H9 (cell line): ENCODE data around the gene SNRPA1. TPM values are rescaled to one million over a fixed set of nuclear protein-coding genes. Genes with fewer than 3 reads are reported as not detected.
A peak's percentile ranks its signal among the peaks of the same experiment; 100 is the strongest.

Experiments
- DNase-seq: peaks from one replicate; pipeline ENCODE4 v3.0.0-alpha.2; 2017
- H2AFZ ChIP-seq: one replicate; pipeline ENCODE4 v1.6.1; 2013; ENCODE audit warnings: mild to moderate bottlenecking, low read length, control low read depth, moderate library complexity
- H2AK5ac ChIP-seq: 2 replicates; pipeline ENCODE4 v1.6.1; 2013; ENCODE audit warnings: low read length, control low read depth, mixed read lengths; ENCODE audit not compliant: insufficient read length
- H2BK120ac ChIP-seq: one replicate; pipeline ENCODE4 v1.6.1; 2013; ENCODE audit warnings: low read depth, mild to moderate bottlenecking, low read length, control low read depth, inconsistent platforms; ENCODE audit not compliant: poor library complexity, severe bottlenecking
- H2BK12ac ChIP-seq: 2 replicates; pipeline ENCODE4 v1.6.1; 2013; ENCODE audit warnings: low read length, control low read depth, mixed read lengths, low read depth; ENCODE audit not compliant: insufficient read length
- H2BK15ac ChIP-seq: 2 replicates; pipeline ENCODE4 v1.6.1; 2013; ENCODE audit warnings: low read depth, low read length, control low read depth
- H2BK20ac ChIP-seq: one replicate; pipeline ENCODE4 v1.6.1; 2013; ENCODE audit warnings: low read depth, mild to moderate bottlenecking, low read length, control low read depth, inconsistent platforms; ENCODE audit not compliant: poor library complexity, severe bottlenecking
- H2BK5ac ChIP-seq: 2 replicates; pipeline ENCODE4 v1.6.1; 2013; ENCODE audit warnings: low read length, control low read depth, mixed read lengths; ENCODE audit not compliant: insufficient read length
- H3K14ac ChIP-seq: 2 replicates; pipeline ENCODE4 v1.6.1; 2013; ENCODE audit warnings: low read length, control low read depth; ENCODE audit not compliant: insufficient read depth
- H3K18ac ChIP-seq: 2 replicates; pipeline ENCODE4 v1.6.1; 2013; ENCODE audit warnings: low read depth, mild to moderate bottlenecking, mixed read lengths, low read length, control low read depth; ENCODE audit not compliant: insufficient read length
- H3K23ac ChIP-seq: 2 replicates; pipeline ENCODE4 v1.6.1; 2013; ENCODE audit warnings: low read length, control low read depth, mixed read lengths, low read depth; ENCODE audit not compliant: insufficient read length
- H3K23me2 ChIP-seq: 2 replicates; pipeline ENCODE4 v1.6.1; 2013; ENCODE audit warnings: low read depth, mild to moderate bottlenecking, mixed read lengths, low read length, control low read depth; ENCODE audit not compliant: insufficient read length, poor library complexity, severe bottlenecking
- H3K27ac ChIP-seq: 2 replicates; pipeline ENCODE4 v1.5.1; 2013; ENCODE audit warnings: low read length, control low read depth, mixed read lengths, low read depth; ENCODE audit not compliant: insufficient read length
- H3K27me3 ChIP-seq: 2 replicates; pipeline ENCODE4 v1.6.1; 2013; ENCODE audit warnings: low read length, control low read depth, inconsistent platforms; ENCODE audit not compliant: insufficient read depth
- H3K4ac ChIP-seq: 2 replicates; pipeline ENCODE4 v1.6.1; 2013; ENCODE audit warnings: low read depth, mild to moderate bottlenecking, control low read depth, inconsistent platforms, low read length, moderate library complexity
- H3K4me1 ChIP-seq: 2 replicates; pipeline ENCODE4 v1.6.1; 2013; ENCODE audit warnings: low read length, control low read depth, inconsistent platforms; ENCODE audit not compliant: insufficient read depth
- H3K4me2 ChIP-seq: 2 replicates; pipeline ENCODE4 v1.6.1; 2013; ENCODE audit warnings: low read length, control low read depth, mixed read lengths; ENCODE audit not compliant: insufficient read length, insufficient read depth
- H3K56ac ChIP-seq: 2 replicates; pipeline ENCODE4 v1.6.1; 2013; ENCODE audit warnings: low read depth, mild to moderate bottlenecking, mixed read lengths, low read length, control low read depth; ENCODE audit not compliant: insufficient read length
- H3K79me1 ChIP-seq: 2 replicates; pipeline ENCODE4 v1.6.1; 2013; ENCODE audit warnings: low read depth, mild to moderate bottlenecking, moderate library complexity, low read length, control low read depth, inconsistent platforms; ENCODE audit not compliant: insufficient read depth, poor library complexity, severe bottlenecking
- H3K79me2 ChIP-seq: 2 replicates; pipeline ENCODE4 v1.6.1; 2013; ENCODE audit warnings: low read length, control low read depth, inconsistent platforms; ENCODE audit not compliant: insufficient read depth
- H3K9ac ChIP-seq: 2 replicates; pipeline ENCODE4 v1.6.1; 2013; ENCODE audit warnings: low read length, control low read depth, mixed read lengths; ENCODE audit not compliant: insufficient read length; ENCODE audit errors: extremely low read depth
- H3K9me3 ChIP-seq: one replicate; pipeline ENCODE4 v1.6.1; 2013; ENCODE audit warnings: low read depth, low read length, inconsistent platforms; ENCODE audit not compliant: control insufficient read depth
- H3T11ph ChIP-seq: one replicate; pipeline ENCODE4 v1.6.1; 2013; ENCODE audit warnings: mild to moderate bottlenecking, low read length, control low read depth, inconsistent platforms
- H4K20me1 ChIP-seq: one replicate; pipeline ENCODE4 v1.6.1; 2013; ENCODE audit not compliant: control insufficient read depth, insufficient read length, insufficient read depth
- H4K5ac ChIP-seq: 2 replicates; pipeline ENCODE4 v1.6.1; 2013; ENCODE audit warnings: low read depth, mild to moderate bottlenecking, mixed read lengths, low read length, control low read depth; ENCODE audit not compliant: insufficient read length
- H4K8ac ChIP-seq: replicated peaks from 2 replicates; pipeline ENCODE4 v1.6.1; 2013; ENCODE audit warnings: low read length, control low read depth, mixed read lengths, low read depth; ENCODE audit not compliant: insufficient read length
- H4K91ac ChIP-seq: 2 replicates; pipeline ENCODE4 v1.6.1; 2013; ENCODE audit warnings: low read depth, mild to moderate bottlenecking, moderate library complexity, mixed read lengths, low read length, control low read depth; ENCODE audit not compliant: insufficient read length
- H3K27ac Mint-ChIP-seq, 3 experiments: 2 replicates in 2 of 3; 3 replicates in 1 of 3; pipeline ENCODE4 v1.8.0; 2020 to 2021; ENCODE audit warnings: mixed read lengths in 3 of 3, mild to moderate bottlenecking in 1 of 3, moderate library complexity in 1 of 3
- H3K27me3 Mint-ChIP-seq: 2 replicates; pipeline ENCODE4 v1.8.0; 2021; ENCODE audit warnings: low read depth, mild to moderate bottlenecking, moderate library complexity, mixed read lengths
- H3K36me3 Mint-ChIP-seq, 3 experiments: 2 replicates in 2 of 3; 3 replicates in 1 of 3; pipeline ENCODE4 v1.8.0; 2020 to 2021; ENCODE audit warnings: low read depth in 3 of 3, mixed read lengths in 3 of 3; ENCODE audit not compliant: insufficient read depth in 1 of 3
- H3K4me1 Mint-ChIP-seq, 2 experiments: 2 replicates each; pipeline ENCODE4 v1.8.0; 2020; ENCODE audit warnings: mixed read lengths in 2 of 2
- H3K4me3 Mint-ChIP-seq, 2 experiments: 2 replicates in 1 of 2; 3 replicates in 1 of 2; pipeline ENCODE4 v1.8.0; 2020 to 2021; ENCODE audit warnings: mild to moderate bottlenecking in 2 of 2, mixed read lengths in 2 of 2, moderate library complexity in 1 of 2
- H3K9me3 Mint-ChIP-seq, 2 experiments: 2 replicates in 1 of 2; 3 replicates in 1 of 2; pipeline ENCODE4 v1.8.0; 2020; ENCODE audit warnings: mild to moderate bottlenecking in 2 of 2, mixed read lengths in 2 of 2, moderate library complexity in 1 of 2
- WGBS: extraction: QIAGEN DNeasy Blood & Tissue Kit; methylation state at CpG from one replicate; pipeline ENCODE4 v1.1.7; 2013; ENCODE audit warnings: missing lambda C conversion rate, low lambda C conversion rate, mixed read lengths; ENCODE audit not compliant: insufficient read length; ENCODE audit errors: extremely low coverage; 5-methylcytosine and 5-hydroxymethylcytosine counted together
- total RNA-seq: library from RNA; stranded (reverse); gene quantifications from 2 replicates; pipeline ENCODE4 v1.2.1, GENCODE V29; 2021
- TF ChIP-seq, protein P1 (sequence below): fragments of 200-600 bp; sonication (generic); conservative IDR thresholded peaks from 3 replicates; pipeline ENCODE4 v1.8.0; 2021; ENCODE audit warnings: antibody characterized with exemption, mild to moderate bottlenecking

Gene SNRPA1
- total RNA-seq, 1 experiment from 2014 or later: 145 TPM

DNA sequence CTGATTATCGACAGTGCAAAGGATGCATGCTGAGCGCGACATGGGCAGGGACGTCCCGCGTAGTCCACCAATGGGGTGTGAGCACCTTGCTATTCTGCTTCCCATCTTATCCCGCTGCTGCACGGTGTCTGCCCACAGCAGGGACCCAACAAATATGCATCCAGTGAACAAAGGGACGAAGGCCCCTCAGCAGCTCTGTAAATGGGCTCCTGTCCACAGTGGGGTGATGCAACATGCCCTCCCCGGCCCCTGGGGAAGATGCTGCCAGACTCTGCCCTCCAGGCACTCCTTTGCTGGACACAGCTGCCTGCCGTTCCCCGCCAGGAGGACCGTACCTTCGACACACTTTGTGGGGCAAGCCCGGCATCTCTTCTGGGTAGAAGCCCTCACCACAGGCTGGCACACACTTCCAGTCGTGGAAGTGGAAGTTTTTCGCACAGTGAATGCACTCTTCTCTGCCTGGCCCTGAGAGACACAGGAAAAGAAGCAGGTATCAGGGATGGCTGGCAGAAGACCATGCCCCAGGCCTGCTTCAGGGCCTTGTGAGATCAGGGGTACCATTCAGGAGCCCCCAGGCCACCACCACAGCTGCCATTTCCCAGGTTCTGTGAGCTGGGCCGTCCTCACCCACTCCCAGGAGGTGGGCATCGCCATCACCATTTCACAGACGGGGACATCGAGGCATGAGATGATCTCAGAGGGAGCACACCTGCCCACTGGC, 18.2 kb upstream of the SNRPA1 start:
- H4K5ac ChIP-seq: no peak overlapping the region

More for the DNA sequence above, 18.2 kb upstream of the SNRPA1 start:
- WGBS: no CpG with 5 or more reads among the region's 21 CpGs
- no peak overlapping the region for H2BK5ac ChIP-seq
- H2AK5ac ChIP-seq: no peak overlapping the region
- no peak overlapping the region for H2BK12ac ChIP-seq
- Mint-ChIP-seq H3K9me3 (no peaks in the 10 kb centered on the region; a peak in 1 of 5 replicates), H3K4me3 (no peak overlapping the region), H3K4me1 (peaks cover 0 to 2% of the 10 kb centered on the region in 2 experiments; a peak in 1 of 4 replicates), H3K27ac (peak overlapping the region in 1 of 3 experiments; percentile 89; a peak in 1 of 7 replicates), H3K27me3 (no peaks in the 10 kb centered on the region; the same call in none of the 2 replicates), H3K36me3 (no peaks in the 10 kb centered on the region)
- no peak overlapping the region for H4K8ac ChIP-seq
- TF ChIP-seq, protein P1, sequence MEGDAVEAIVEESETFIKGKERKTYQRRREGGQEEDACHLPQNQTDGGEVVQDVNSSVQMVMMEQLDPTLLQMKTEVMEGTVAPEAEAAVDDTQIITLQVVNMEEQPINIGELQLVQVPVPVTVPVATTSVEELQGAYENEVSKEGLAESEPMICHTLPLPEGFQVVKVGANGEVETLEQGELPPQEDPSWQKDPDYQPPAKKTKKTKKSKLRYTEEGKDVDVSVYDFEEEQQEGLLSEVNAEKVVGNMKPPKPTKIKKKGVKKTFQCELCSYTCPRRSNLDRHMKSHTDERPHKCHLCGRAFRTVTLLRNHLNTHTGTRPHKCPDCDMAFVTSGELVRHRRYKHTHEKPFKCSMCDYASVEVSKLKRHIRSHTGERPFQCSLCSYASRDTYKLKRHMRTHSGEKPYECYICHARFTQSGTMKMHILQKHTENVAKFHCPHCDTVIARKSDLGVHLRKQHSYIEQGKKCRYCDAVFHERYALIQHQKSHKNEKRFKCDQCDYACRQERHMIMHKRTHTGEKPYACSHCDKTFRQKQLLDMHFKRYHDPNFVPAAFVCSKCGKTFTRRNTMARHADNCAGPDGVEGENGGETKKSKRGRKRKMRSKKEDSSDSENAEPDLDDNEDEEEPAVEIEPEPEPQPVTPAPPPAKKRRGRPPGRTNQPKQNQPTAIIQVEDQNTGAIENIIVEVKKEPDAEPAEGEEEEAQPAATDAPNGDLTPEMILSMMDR: no peak
- no peak overlapping the region for H4K91ac ChIP-seq
- H2BK15ac ChIP-seq: no peak overlapping the region
- H3K9me3 ChIP-seq: no peaks in the 10 kb centered on the region
- H3K79me1 ChIP-seq: no peaks in the 10 kb centered on the region
- H3K23ac ChIP-seq: no peak overlapping the region
- H3K27ac ChIP-seq: no peak overlapping the region
- H3K4me2 ChIP-seq: no peak overlapping the region
- no peak overlapping the region for H3K56ac ChIP-seq
- H4K20me1 ChIP-seq: no peaks in the 10 kb centered on the region
- no peak overlapping the region for H2AFZ ChIP-seq
- no peaks in the 10 kb centered on the region for H3K23me2 ChIP-seq
- no peak overlapping the region for H3K4ac ChIP-seq
- no peaks in the 10 kb centered on the region for H3K27me3 ChIP-seq
- DNase-seq: peak; percentile 23
- no peaks in the 10 kb centered on the region for H3K4me1 ChIP-seq
- H3K18ac ChIP-seq: no peak overlapping the region
- H3T11ph ChIP-seq: no peak overlapping the region
- no peaks in the 10 kb centered on the region for H3K79me2 ChIP-seq
- no peak overlapping the region for H3K9ac ChIP-seq
- no peak overlapping the region for H2BK20ac ChIP-seq
- no peak overlapping the region for H3K14ac ChIP-seq
- no peak overlapping the region for H2BK120ac ChIP-seq
